HG03520 (cell line): ENCODE data around the gene NCEH1.

Experiments
- ATAC-seq: cut with Tn5 transposase; IDR thresholded peaks from one replicate; pipeline ENCODE4 v1.9.1; 2021; ENCODE audit warnings: mild to moderate bottlenecking, moderate library complexity; ENCODE audit not compliant: unreplicated experiment

Gene NCEH1

DNA sequence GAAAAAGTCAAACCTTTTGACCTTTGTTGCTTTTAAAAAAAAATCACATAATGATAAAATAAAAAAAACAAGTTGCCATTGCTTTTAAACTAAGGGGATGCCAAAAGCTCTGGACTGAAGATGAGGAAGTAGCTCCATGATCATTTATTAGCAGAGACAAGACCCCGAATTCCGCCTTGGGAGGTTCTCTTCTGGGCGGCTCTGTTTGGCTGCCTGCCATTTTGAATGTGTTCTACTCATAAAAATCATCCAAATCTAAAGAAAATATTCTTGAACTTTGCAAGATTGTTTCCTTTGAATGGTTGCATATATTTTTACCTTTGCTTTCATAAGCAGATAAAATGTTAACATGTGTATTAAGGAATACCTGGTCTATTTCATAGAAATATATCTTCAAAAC, 63.8 kb downstream of the NCEH1 start:
- no peak for ATAC-seq

DNA sequence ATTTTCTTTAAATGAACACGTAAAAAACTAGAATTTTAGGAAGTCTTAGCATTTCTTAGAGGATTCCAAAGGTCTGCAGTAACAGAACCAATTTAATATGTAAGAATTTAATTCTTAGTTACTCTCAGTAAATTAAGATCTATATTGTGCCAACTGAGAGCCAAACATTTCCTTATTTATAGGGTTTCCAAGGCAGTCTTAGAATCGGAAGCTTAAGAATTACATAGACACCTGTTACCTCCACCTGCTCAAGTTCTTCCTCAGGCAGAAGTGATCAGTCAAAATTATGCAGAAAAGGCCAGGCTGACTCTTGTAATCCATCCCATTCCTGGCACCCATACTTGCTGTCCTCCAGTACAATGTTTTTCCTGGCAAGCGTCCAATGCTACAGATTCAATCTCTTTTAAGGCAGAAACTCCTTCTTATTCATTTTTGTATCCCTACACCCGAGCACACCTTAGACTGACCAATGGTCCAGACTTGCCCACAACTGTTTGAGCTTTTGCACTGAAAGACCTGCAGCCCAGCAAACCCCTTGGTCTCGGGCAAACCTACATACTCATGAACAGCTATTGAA, 64.3 kb downstream of the NCEH1 start:
- no peak for ATAC-seq

DNA sequence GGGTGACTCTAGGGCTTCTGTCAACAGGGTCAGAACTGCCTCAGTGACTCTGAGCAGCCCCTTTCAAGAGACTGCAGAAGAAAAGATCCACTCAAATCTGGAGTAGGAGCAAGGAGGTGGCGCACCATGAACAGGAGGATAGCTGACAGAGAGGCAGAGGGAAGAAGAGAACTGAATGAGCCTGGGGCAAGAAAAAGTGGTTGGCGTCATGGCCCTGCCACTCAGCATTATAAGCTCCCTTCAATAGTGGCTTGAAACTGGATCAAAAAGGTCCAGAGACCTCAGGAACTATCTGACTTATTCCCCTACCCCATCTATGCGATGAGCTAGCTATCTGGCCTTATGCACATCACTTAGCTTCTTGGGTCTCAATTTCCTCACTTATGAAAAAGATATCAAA, 66.6 kb downstream of the NCEH1 start:
- ATAC-seq: no peak

DNA sequence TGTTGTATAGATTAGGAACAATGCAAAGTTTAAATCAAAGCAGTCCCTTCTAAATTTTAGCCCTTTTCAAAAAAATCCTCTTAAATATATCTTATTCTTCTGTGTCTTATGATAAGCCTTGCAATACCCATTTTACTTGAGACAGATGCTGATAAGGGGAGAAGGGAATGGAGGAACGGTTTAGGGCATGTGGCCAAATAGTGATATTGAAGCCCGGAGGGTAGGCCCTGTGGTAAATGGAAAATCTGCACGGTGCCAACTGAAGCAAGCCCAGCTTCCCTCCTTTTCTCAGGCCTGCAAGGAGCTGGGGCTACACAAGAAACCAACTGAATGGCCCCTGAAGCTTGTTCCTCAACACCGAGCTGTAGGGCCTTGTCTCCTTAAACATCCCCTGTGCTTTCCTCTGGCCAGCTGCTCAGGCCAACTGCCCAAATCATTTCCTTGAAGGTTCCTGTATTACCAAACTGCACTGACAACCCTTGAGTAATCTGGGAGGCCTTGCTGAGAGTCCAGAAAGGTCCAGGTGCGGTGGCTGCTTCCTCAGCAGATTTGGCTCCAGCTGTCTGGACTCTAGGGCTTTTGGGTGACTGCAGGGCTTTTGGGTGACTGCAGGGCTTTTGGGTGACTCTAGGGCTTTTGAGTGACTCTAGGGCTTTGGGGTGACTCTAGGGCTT, 67.2 kb downstream of the NCEH1 start:
- no peak for ATAC-seq

DNA sequence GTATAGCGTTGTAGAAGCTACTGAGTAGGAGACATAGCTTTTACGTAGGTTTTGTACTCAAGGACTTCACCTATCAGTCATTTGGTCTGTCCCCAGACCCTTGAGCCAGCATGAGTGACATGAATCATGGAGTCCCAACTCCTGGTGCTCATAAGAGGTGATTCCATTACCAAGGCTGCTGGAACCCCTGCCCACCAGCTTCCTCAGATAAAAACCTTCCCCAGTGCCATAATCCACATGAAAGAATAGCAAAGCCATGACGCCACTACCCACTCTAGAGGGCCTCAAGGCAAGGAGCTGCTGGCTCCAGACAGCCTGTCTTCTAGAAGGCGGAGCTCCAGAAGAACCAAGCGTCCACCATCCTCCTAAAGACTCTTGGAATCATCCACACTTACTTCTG, 69.6 kb downstream of the NCEH1 start:
- no peak for ATAC-seq

DNA sequence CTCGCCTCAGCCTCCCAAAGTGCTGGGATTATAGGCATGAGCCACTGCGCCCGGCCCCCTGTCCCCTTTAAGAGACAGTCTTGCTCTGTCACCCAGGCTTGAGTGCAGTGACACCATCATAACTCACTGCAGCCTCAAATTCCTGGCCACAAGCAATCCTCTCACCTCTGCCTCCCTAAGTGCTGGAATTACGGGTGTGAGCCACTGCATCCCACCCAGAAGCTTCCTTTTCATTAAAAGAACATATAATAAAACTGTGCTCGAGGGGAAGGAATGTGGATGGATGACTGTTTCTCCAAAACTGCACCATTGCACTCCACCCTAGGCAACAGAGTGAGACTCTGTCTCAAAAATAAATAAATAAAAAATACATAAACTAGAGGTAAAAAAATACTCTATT, 70.1 kb downstream of the NCEH1 start:
- ATAC-seq: no peak

DNA sequence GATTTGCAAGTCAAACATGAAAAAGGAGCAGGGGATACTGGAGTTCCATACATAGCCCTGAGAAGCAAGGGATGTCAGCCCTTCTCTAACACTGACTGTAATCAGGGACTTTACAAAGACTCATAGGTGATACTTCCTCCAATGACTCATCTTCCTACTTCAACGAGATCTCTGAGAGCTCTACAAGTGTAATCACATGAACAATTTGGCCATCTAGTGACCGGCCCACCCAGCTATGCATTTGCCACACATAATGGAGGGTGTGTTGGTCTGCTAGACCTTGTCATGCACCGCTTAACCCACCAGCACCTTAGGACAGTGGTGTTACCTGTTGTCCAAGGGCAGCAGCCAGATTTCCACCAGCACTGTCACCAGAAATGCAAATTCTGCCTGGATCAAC, 75.3 kb downstream of the NCEH1 start:
- ATAC-seq: peak; percentile 99

DNA sequence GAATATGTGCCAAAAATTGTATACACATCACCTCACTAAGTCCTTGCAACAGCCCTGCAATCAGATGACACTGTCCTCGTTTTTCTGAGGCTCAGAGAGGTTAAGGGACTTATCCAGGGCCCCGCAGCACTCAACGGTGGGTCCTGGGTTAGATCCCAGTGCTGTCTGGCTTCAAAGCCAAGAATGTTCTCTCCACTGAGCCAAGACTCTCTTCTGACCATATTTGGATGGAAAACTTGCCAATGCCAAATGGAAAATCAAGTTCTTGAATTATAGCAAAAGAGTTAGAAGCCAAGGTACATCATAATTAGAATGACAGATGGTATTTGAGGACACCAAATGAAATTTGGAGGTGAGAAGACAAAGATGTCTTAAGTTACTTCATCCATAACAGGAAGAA, 75.9 kb downstream of the NCEH1 start:
- no peak for ATAC-seq

DNA sequence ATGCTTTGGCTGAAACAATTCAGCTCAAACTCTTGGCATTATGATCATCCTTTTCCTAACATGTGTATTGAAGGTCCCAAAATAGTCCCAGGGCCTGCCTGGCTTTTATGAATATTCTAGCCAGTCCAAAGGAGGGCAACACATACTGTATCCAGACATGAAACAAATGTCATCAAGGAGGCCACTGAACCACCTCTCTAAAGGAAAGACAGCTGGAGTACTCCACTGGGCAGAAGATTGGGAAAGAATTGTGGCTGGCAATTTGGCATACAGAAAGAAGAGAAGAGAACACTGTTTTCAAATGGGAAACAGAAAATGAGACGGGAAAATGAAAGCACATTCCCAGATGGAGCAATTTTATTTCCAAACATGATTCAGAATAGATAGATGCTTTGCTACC, 80.6 kb downstream of the NCEH1 start:
- ATAC-seq: no peak

DNA sequence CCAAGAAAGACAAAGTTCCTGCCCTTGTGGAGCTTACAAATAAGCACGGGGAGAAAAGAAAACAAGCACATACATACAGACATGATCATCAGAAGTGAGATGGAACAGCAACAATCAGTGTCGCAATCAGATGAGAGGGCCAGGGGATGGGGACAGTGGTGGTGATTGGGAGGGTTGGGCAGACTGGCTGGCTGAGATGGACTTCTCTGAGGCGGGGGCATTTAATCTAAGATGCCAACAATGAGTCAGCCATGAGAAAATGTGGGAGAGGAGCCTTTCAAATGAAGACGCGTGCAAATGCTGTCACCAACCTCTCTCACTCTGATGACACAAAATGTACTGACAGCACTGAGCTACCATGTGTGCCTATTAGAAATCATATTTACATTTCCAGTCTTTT, 81.4 kb downstream of the NCEH1 start:
- no peak for ATAC-seq

DNA sequence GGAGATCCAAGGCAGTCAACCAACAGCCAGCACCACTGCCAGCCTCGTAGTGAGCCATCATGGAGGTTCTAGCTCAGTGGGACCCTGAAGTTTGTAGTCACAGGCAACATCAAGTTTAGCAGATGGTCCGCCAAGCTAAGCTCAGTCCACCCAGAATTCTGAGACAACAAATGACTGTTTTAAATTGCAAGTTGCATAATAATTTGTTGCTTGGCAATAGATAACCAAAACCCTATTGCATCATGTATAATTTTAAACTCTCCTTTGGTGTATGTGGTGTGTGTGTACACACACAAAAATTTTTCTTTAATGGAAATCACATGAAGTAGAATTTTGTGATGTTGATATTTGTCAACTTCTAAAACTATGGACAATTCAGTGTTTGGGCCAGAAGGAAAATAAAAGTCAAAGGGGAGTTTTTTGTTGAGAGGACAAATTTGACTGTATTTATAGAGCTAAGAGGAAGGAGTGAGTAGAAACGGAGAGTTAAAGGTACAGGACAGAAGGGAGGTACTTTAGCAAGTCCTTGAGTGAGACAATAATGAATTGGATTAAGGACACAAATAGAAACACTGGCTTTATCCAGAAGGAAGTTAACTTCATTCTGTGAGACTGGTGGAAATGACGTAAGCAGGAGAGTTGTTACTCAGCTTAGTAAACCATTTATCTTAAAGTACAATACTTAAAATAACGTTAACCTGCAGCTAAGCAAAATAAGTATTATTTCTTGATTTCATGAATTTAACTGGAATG, 83.6 kb downstream of the NCEH1 start:
- ATAC-seq: no peak

DNA sequence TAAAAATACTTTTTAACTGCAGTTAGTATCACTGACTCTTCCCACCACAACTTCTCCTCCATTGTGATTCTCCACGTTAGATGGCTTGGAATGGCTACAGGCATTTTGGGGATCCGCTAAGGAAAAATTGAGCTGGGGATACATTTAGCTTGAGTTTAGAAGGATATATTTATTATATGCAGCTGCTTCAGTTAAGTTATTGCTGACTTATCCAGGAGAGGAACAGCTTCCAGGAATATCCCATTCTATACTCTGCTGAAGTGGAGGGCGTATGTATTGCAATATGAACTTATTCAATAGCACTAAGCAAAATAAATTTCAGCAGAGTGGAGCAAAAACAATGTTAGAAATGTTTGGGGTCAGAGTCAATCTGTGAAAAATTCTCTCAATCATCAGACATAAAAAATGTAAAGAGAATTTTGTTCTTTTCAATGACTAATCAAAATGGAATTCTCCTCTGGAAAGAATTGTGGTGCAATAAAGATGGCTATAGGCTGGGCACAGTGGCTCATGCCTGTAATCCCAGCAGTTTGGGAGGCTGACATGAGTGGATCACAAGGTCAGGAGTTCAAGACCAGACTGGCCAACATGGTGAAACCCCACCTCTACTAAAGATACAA, 84.7 kb downstream of the NCEH1 start:
- no peak for ATAC-seq

DNA sequence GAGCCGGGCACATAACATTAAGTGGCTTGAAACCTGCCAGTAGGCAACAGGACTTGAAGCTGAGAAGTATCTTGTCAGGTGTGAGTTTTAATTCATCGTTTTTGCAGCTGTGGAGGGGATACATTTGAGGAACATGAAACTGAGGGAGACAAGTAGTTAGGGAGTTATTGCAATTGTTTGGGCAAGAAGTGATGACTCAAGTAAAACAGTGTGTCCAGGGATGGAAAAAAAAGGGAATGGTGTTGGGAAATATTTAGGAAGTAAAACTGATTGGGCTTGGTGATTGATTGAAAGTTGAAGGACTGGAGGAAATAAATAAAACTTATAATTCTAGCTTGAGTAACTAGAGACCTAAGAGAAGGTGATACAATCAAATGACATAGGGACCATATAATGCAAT, 85.5 kb downstream of the NCEH1 start:
- no peak for ATAC-seq

DNA sequence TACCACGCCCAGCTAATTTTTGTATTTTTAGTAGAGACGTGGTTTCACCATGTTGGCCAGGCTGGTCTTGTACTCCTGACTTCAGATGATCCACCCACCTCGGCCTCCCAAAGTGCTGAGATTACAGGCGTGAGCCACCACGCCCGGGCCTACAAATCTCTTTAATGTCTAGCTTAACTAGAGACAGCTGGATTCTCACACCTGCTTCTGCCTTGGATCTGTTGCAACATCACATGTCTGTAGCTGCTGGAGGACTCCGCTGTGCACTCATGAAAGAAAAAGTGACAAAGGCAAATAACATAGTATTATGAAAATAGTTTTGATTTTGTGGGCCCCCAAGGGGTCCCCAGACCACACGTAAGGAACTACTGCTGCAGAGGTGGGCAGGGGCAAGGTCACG, 85.9 kb downstream of the NCEH1 start:
- no peak for ATAC-seq

DNA sequence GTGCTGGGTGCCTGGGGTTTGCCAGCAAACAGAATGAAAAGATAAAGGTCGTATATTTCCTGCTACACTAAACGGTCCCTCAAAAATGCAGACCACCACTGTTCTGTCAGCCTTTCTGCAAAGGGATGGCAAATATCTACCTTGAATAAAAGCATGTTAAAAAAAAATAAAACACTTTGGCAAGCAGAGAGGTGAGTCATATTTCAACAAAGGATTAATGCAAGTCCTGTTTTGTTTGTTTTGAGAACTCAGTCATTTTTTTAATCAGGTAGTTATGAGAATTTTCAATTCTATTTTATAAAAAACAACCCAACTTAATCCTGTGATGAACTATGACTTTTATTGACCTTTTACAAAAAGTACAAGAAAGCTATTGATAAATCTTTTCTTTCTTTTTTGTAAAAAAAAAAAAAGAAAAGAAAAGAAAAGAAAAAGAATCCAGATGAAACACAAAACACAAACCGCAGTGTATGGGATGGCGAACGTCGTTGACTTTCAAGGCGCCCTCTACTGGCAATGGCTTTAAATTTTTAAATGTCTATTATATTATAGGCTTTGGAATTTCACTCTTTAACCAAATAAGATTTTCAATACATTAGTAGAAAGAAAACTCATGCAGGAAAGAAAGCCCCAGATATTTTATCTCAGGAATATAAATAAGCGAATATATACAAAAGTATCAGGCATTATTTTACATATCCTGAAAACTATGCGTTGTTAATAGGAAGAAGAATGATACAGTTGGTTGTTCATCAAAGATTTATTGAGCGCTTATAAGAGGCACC, 87.8 kb downstream of the NCEH1 start:
- no peak for ATAC-seq

DNA sequence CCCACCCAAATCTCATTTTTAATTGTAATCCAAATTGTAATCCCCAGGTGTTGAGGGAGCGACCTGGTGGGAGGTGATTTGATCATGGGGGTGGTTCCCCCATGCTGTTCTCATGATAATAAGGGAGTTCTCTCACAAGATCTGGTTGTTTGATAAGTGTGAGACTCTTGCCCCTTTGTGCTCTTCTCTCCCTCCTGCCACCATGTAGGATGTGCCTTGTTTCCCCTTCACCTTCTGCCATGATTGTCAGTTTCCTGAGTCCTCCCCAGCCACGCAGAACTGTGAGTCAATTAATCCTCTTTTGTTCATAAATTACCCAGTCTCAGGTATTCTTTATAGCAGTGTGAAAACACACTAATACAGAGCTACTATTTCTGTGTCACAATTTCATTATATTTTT, 88.7 kb downstream of the NCEH1 start:
- ATAC-seq: no peak

DNA sequence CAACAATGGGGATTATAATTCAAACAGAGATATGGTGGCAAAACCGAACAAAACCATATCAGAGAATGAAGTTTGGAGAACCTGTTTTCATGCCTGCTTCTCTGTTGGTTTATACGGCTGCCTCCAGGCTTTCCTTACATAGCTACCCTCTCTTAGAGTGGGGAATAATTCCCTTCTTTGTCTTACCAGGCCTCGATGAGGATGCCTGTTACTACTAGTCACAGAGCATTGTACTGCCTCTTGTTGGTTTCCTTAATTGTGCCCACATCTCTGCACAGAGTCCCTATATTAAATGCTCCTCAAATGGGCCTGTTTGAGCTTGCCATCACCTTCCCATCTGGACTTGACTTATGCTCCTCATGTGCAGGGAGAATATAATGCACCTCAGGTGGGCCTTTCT, 92.9 kb downstream of the NCEH1 start:
- ATAC-seq: no peak

DNA sequence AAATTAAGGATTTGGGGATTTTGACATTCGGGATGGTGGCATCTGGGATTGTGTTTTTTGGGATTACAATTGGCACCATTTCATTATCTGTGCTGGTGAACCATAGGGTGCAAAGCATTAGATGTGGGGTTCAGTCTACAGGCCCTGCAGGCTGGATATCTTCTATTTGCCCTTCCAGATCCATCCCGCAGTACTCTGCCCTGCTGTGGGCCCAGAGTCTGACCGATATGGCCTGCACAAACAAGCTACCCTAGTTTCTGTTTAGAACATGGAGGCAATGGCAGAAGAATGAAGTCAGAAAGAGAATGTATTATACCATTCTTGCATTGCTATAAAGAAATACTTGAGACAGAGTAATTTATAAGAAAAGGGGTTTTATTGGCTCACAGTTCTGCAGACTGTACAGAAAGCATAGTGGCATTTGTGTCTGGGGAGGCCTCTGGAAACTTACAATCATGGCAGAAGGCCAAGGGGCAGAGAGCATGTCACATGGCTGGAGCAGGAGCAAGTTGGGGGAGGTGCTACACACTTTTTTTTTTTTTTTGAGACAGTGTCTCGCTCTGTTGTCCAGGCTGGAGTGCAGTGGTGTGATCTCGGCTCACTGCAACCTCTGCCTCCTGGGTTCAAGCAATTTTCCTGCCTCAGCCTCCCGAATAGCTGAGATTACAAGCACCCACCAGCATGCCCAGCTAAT, 93.7 kb downstream of the NCEH1 start:
- no peak for ATAC-seq

DNA sequence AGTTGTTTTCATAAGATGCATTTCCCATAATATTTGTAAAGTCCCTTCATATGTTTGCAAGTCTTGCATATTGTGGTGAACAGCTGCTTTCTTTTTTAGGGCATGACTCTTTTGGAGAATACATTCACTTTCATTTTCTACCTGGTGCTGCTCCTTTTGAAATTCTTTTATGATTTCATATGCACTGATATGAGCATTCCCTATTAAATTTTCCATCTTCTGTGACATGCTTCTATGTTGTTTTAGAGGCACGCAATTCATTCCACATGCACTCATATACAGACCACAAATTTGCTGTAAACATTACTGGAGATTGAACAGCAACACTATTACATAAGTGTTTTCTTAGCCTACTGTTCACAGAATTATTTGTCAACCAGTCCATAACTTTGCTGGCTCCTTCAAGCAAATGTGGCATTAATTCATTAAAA, 94.8 kb downstream of the NCEH1 start:
- ATAC-seq: no peak

DNA sequence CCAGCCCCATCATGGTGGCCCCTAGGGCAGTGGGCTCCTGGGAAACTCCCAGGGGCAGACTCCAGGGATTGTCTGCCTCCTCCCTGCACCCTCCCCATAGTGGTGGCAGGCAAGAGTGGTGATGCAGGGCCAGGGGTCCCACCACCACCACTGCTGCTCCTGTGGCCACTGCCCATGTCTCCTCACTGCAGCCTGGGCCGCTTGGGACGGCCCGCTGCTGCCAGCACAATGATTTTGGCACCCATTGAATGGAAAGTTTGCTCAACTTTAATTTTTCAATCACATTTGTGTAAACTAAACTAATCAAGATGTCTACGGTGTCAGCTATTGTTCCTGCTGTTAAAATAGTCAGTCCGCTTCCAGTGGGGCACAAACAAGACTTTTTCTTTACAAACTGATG, 95.6 kb downstream of the NCEH1 start:
- no peak for ATAC-seq
